Fibroblast of gingiva (primary cell): ENCODE results near the gene PNMA8B.
A peak's percentile ranks its signal among the peaks of the same experiment; 100 is the strongest.

ENCODE experiments used
- DNase-seq: peaks from one replicate; pipeline ENCODE4 v3.0.0-alpha.2; 2011; ENCODE audit warnings: low read depth

Gene PNMA8B

GRCh38 chr19:46487802-46488445 lies 7.7 kb downstream of the PNMA8B start:
- DNase-seq = peak; percentile 51

GRCh38 chr19:46487178-46487801 lies 8.4 kb downstream of the PNMA8B start:
- no peak for DNase-seq

- no peak for DNase-seq
Measured at GRCh38 chr19:46486358-46486757, 9.3 kb downstream of the PNMA8B start.

GRCh38 chr19:46484656-46485055 lies 11.0 kb downstream of the PNMA8B start:
- no peak for DNase-seq

- no peak for DNase-seq
Measured at GRCh38 chr19:46482631-46483030, 13.0 kb downstream of the PNMA8B start.

- peak; percentile 43 for DNase-seq
Measured at GRCh38 chr19:46481947-46482346, 13.7 kb downstream of the PNMA8B start.

GRCh38 chr19:46481223-46481848 lies 14.3 kb downstream of the PNMA8B start:
- peak; percentile 19 for DNase-seq

GRCh38 chr19:46480415-46480814 lies 15.3 kb downstream of the PNMA8B start:
- peak; percentile 61 for DNase-seq

- DNase-seq = peak; percentile 57
Measured at GRCh38 chr19:46478356-46478986, 17.2 kb downstream of the PNMA8B start.

GRCh38 chr19:46475986-46476385 lies 19.7 kb downstream of the PNMA8B start:
- DNase-seq = no peak

GRCh38 chr19:46474211-46474610 lies 21.5 kb downstream of the PNMA8B start:
- no peak for DNase-seq

- DNase-seq = no peak
Measured at GRCh38 chr19:46472592-46472991, 23.1 kb downstream of the PNMA8B start.

- no peak for DNase-seq
Measured at GRCh38 chr19:46471811-46472543, 23.7 kb downstream of the PNMA8B start.

- peak; percentile 50 for DNase-seq
Measured at GRCh38 chr19:46471116-46471733, 24.4 kb downstream of the PNMA8B start, which contains the start of gene PNMA8A. PNMA8A (minus strand) TSS chr19:46471563; CDS start chr19:46471035, 528 bp downstream.

- no peak for DNase-seq
Measured at GRCh38 chr19:46470376-46470775, 25.3 kb downstream of the PNMA8B start.

GRCh38 chr19:46469541-46470185 lies 26.0 kb downstream of the PNMA8B start:
- no peak for DNase-seq

- peak; percentile 73 for DNase-seq
Measured at GRCh38 chr19:46466536-46467196, 29.0 kb downstream of the PNMA8B start.

GRCh38 chr19:46463516-46463915 lies 32.2 kb downstream of the PNMA8B start:
- DNase-seq = no peak

- DNase-seq = no peak
Measured at GRCh38 chr19:46461537-46461936, 34.1 kb downstream of the PNMA8B start.

- DNase-seq = no peak
Measured at GRCh38 chr19:46460981-46461380, 34.7 kb downstream of the PNMA8B start.

- DNase-seq = no peak
Measured at GRCh38 chr19:46460055-46460454, 35.6 kb downstream of the PNMA8B start.
